A549 (cell line): ENCODE measurements around the gene DIP2C. TPM values are rescaled to one million over a fixed set of nuclear protein-coding genes. Genes with fewer than 3 reads are reported as not detected.

ENCODE experiments used
- ATAC-seq, 2 experiments: fragments of 200-7000 bp in 1 of 2; fragments of >200 bp in 1 of 2; cut with Nextera tagmentation in 1 of 2; cut with Tn5 transposase in 1 of 2; 3 replicates each; pipeline versions ENCODE4 v1.8.0 to v1.9.1; 2018 to 2020; ENCODE audit warnings: mild to moderate bottlenecking in 1 of 2, moderate library complexity in 1 of 2
- CTCF ChIA-PET: fragments of 300-600 bp; sonication (Branson Sonifier 250); formaldehyde crosslinking; extraction: SDS; loops from one replicate; lab custom pipeline; 2021; ENCODE audit warnings: antibody characterized with exemption, inconsistent platforms; lab: Yijun Ruan, JAX
- POLR2A ChIA-PET: fragments of 350-600 bp; formaldehyde crosslinking; extraction: SDS; loops from one replicate; lab custom pipeline; 2021; ENCODE audit warnings: antibody characterized with exemption, inconsistent platforms; lab: Yijun Ruan, JAX
- DNase-seq, 2 experiments: peaks; one replicate each; pipeline versions ENCODE4 v3.0.0 to v3.0.0-alpha.2; 2011 to 2016; ENCODE audit warnings: low read depth in 1 of 2, low spot score in 1 of 2
- FAIRE-seq: peaks from 2 replicates; lab custom pipeline; 2011; peaks lifted over from hg19 to GRCh38; lab: Jason Lieb, UNC
- H3K27ac ChIP-seq, 2 experiments: fragments of >200 bp; sonication (Bioruptor Twin); formaldehyde crosslinking; 3 replicates each; pipeline ENCODE4 v1.5.1; 2016 to 2017
- H3K4me1 ChIP-seq: fragments of >200 bp; sonication (Bioruptor Twin); formaldehyde crosslinking; 3 replicates; pipeline ENCODE4 v1.6.1; 2016
- H3K4me2 ChIP-seq: fragments of >200 bp; sonication (Bioruptor Twin); formaldehyde crosslinking; 3 replicates; pipeline ENCODE4 v1.6.1; 2016
- H3K4me3 ChIP-seq: fragments of >200 bp; sonication (Bioruptor Twin); formaldehyde crosslinking; 3 replicates; pipeline ENCODE4 v1.5.1; 2016
- H3K9me3 ChIP-seq: fragments of >200 bp; sonication (Bioruptor Twin); formaldehyde crosslinking; 3 replicates; pipeline ENCODE4 v1.6.1; 2016
- BHLHE40 ChIP-seq: IDR thresholded peaks from 2 replicates; pipeline ENCODE4 v1.6.1; 2012; ENCODE audit warnings: low read depth, low read length, inconsistent platforms
- CBX8 ChIP-seq: fragments of 200-600 bp; sonication (generic); IDR thresholded peaks from 2 replicates; pipeline ENCODE4 v1.6.1; 2016
- CEBPB ChIP-seq, 2 experiments: fragments of >200 bp in 1 of 2; sonication (Bioruptor Twin) in 1 of 2; formaldehyde crosslinking in 1 of 2; IDR thresholded peaks; 2 replicates each; pipeline ENCODE4 v1.6.1; 2012 to 2016
- CHD2 ChIP-seq: fragments of 150-350 bp; IDR thresholded peaks from 2 replicates; pipeline ENCODE4 v1.6.1; 2014; ENCODE audit warnings: low read length; ENCODE audit not compliant: partially characterized antibody
- CHD4 ChIP-seq: fragments of 200-600 bp; sonication (generic); IDR thresholded peaks from 2 replicates; pipeline ENCODE4 v1.6.1; 2016; ENCODE audit warnings: antibody characterized with exemption, mild to moderate bottlenecking, borderline replicate concordance
- FOSL2 ChIP-seq, 2 experiments: fragments of 450-650 bp in 1 of 2; fragments of >200 bp in 1 of 2; sonication (Bioruptor Twin) in 1 of 2; formaldehyde crosslinking; IDR thresholded peaks; 2 replicates each; pipeline versions ENCODE4 v1.5.0 to v1.6.1; 2016 to 2020; ENCODE audit warnings: mild to moderate bottlenecking in 1 of 2, moderate library complexity in 1 of 2
- HDAC2 ChIP-seq: fragments of 200-600 bp; sonication (generic); IDR thresholded peaks from 2 replicates; pipeline ENCODE4 v1.6.1; 2016
- HOXB13 ChIP-seq: fragments of 250-450 bp; sonication (Bioruptor Pico); IDR thresholded peaks from 2 replicates; pipeline ENCODE4 v1.5.0; 2020; ENCODE audit warnings: low read depth, mild to moderate bottlenecking, moderate library complexity
- KDM5A ChIP-seq: fragments of 200-600 bp; sonication (generic); IDR thresholded peaks from 2 replicates; pipeline ENCODE4 v1.6.1; 2016; ENCODE audit warnings: antibody characterized with exemption, mild to moderate bottlenecking
- NR3C1 ChIP-seq: fragments of >200 bp; sonication (Bioruptor Twin); formaldehyde crosslinking; IDR thresholded peaks from 3 replicates; pipeline ENCODE4 v1.6.1; 2017
- PHF8 ChIP-seq: fragments of 200-600 bp; sonication (generic); IDR thresholded peaks from 2 replicates; pipeline ENCODE4 v1.6.1; 2016; ENCODE audit warnings: low read depth, mild to moderate bottlenecking, antibody characterized with exemption, moderate library complexity, borderline replicate concordance
- POLR2AphosphoS2 ChIP-seq: conservative IDR thresholded peaks from 2 replicates; pipeline ENCODE4 v1.6.1; 2012; ENCODE audit warnings: low read length, improper control_type of control experiment, inconsistent platforms
- RAD21 ChIP-seq, 2 experiments: fragments of >200 bp in 1 of 2; sonication (Bioruptor Twin) in 1 of 2; formaldehyde crosslinking in 1 of 2; IDR thresholded peaks in 1 of 2; conservative IDR thresholded peaks in 1 of 2; 2 replicates in 1 of 2; 3 replicates in 1 of 2; pipeline ENCODE4 v1.6.1; 2012 to 2018; ENCODE audit warnings: inconsistent platforms in 1 of 2
- RARB ChIP-seq: fragments of 250-450 bp; sonication (Bioruptor Pico); IDR thresholded peaks from 2 replicates; pipeline ENCODE4 v1.8.0; 2021; ENCODE audit warnings: mild to moderate bottlenecking, moderate library complexity
- RCOR1 ChIP-seq: fragments of 150-350 bp; IDR thresholded peaks from 2 replicates; pipeline ENCODE4 v1.6.1; 2014; ENCODE audit warnings: antibody characterized with exemption, low read length, low read depth
- ZC3H11A ChIP-seq: fragments of 450-650 bp; IDR thresholded peaks from 2 replicates; pipeline ENCODE4 v1.6.1; 2014; ENCODE audit warnings: antibody characterized with exemption, mild to moderate bottlenecking
- ZFP36 ChIP-seq: fragments of 450-650 bp; IDR thresholded peaks from 2 replicates; pipeline ENCODE4 v1.6.1; 2014; ENCODE audit warnings: borderline replicate concordance; ENCODE audit not compliant: partially characterized antibody
- ZSCAN20 ChIP-seq: fragments of 250-450 bp; sonication (Bioruptor Pico); IDR thresholded peaks from 2 replicates; pipeline ENCODE4 v1.8.0; 2022; ENCODE audit warnings: mild to moderate bottlenecking, moderate library complexity
- WGBS: methylation state at CpG from one replicate; pipeline ENCODE4 v1.1.6; 2017; ENCODE audit errors: missing lambda C conversion rate; 5-methylcytosine and 5-hydroxymethylcytosine counted together
- polyA plus RNA-seq, 4 experiments: library from polyadenylated mRNA; depleted of rRNA in 3 of 4; stranded (reverse); fragments of >200 nt; fragmentation: RNase III in 1 of 4; extraction: RNeasy Plus Mini Kit Qiagen cat#74134 plus additional on column Dnase treatment in 1 of 4; gene quantifications; 2 replicates in 3 of 4; 3 replicates in 1 of 4; pipeline ENCODE4 v1.2.3, GENCODE V29; 2011 to 2017
- TF ChIP-seq, protein P1 (sequence below): fragments of >200 bp; sonication (Bioruptor Twin); formaldehyde crosslinking; IDR thresholded peaks from 3 replicates; pipeline ENCODE4 v1.5.1; 2016
- TF ChIP-seq, protein P2 (sequence below): fragments of 250-450 bp; sonication (Bioruptor Pico); IDR thresholded peaks from 2 replicates; pipeline ENCODE4 v1.5.0; 2021; ENCODE audit warnings: mild to moderate bottlenecking, moderate library complexity, borderline replicate concordance
- TF ChIP-seq, protein P3 (sequence below): fragments of 250-450 bp; sonication (Bioruptor Pico); IDR thresholded peaks from 2 replicates; pipeline ENCODE4 v1.5.0; 2020; ENCODE audit warnings: low read depth, mild to moderate bottlenecking, moderate library complexity

DIP2C gene
- polyA plus RNA-seq, 2 of the 4 experiments (the other 2 are of a cell fraction): 3.7 to 5.0 TPM

DNA sequence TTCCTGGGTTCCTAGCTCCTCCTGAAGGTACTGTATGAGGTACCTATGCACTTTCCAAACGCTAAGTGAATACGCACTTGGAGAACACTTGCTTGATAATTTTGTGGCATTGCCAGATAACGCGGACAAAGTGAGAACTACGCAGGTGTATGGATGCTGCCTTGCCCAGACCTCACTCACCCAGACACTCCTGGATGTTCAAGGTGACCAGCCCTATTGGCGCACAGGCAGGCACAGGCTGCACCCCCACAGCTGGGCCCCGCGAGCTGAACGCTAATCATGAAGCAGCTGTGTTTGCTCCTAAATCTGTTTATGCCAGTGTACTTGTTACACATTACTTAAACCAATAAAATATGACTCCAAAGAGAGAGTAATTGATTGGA lies 27.3 kb downstream of the DIP2C start:
- H3K4me3 ChIP-seq: no peak overlapping the region
- DNase-seq (no peak), FAIRE-seq (no peak), ATAC-seq (no peak)
- WGBS: 98% methylated on average over 9 of the region's 9 CpGs
- no peak overlapping the region for H3K27ac ChIP-seq
- TF ChIP-seq ZC3H11A: no peak
- TF ChIP-seq RARB (CRISPR knock-in tag): no peak
- no peak for TF ChIP-seq HDAC2
- no peak for TF ChIP-seq CEBPB (IDR thresholded peaks at IDR 0.05)
- TF ChIP-seq NR3C1: no peak
- TF ChIP-seq POLR2AphosphoS2: no peak
- TF ChIP-seq RCOR1: no peak
- TF ChIP-seq, protein P1, sequence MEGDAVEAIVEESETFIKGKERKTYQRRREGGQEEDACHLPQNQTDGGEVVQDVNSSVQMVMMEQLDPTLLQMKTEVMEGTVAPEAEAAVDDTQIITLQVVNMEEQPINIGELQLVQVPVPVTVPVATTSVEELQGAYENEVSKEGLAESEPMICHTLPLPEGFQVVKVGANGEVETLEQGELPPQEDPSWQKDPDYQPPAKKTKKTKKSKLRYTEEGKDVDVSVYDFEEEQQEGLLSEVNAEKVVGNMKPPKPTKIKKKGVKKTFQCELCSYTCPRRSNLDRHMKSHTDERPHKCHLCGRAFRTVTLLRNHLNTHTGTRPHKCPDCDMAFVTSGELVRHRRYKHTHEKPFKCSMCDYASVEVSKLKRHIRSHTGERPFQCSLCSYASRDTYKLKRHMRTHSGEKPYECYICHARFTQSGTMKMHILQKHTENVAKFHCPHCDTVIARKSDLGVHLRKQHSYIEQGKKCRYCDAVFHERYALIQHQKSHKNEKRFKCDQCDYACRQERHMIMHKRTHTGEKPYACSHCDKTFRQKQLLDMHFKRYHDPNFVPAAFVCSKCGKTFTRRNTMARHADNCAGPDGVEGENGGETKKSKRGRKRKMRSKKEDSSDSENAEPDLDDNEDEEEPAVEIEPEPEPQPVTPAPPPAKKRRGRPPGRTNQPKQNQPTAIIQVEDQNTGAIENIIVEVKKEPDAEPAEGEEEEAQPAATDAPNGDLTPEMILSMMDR: no peak
- TF ChIP-seq, protein P2, sequence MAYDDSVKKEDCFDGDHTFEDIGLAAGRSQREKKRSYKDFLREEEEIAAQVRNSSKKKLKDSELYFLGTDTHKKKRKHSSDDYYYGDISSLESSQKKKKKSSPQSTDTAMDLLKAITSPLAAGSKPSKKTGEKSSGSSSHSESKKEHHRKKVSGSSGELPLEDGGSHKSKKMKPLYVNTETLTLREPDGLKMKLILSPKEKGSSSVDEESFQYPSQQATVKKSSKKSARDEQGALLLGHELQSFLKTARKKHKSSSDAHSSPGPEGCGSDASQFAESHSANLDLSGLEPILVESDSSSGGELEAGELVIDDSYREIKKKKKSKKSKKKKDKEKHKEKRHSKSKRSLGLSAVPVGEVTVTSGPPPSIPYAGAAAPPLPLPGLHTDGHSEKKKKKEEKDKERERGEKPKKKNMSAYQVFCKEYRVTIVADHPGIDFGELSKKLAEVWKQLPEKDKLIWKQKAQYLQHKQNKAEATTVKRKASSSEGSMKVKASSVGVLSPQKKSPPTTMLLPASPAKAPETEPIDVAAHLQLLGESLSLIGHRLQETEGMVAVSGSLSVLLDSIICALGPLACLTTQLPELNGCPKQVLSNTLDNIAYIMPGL: no peak
- TF ChIP-seq KDM5A: no peak
- TF ChIP-seq FOSL2 (IDR thresholded peaks at IDR 0.05): no peak
- TF ChIP-seq FOSL2 (CRISPR knock-in tag; IDR thresholded peaks at IDR 0.05): no peak
- no peak for TF ChIP-seq HOXB13
- TF ChIP-seq PHF8: no peak
- TF ChIP-seq CBX8: no peak
- H3K4me2 ChIP-seq: no peak overlapping the region
- ChIA-PET POLR2A (no interaction called here), CTCF (no interaction called here)
- H3K4me1 ChIP-seq: no peaks in the 10 kb centered on the region
- no peaks in the 10 kb centered on the region for H3K9me3 ChIP-seq

DNA sequence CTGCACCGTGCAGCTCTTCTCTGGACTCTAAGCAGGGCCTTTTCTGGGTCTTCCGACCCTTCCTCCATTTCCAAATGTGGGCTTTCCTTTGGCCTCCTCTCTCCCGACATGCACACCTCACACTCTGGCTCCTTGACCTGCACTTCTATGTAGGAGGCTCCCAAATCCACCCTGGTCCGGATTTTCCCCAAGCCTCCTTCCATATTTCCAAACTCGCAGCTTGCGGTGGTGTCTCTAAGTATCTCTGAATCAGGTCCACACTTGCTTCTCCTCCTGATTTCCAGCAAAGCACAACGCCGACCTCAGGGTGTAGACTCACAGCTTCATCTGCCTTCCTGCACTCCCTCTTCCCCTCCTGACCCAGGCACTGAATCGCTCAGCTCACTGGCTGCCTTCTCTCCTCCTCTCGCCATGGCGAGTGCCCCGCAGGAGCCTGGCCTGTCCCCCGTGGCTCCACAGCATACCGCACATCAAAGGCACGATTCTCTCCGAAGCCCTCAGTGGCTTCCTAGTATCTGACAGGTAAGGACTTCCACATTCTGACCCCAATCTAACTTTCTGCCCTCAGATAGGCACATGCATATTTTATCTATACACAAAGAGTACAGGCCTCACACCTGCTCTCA lies 27.8 kb downstream of the DIP2C start:
- FAIRE-seq (no peak), ATAC-seq (no peak), DNase-seq (no peak)
- H3K4me3 ChIP-seq: no peak overlapping the region
- no peak for TF ChIP-seq CHD4
- TF ChIP-seq BHLHE40: no peak
- TF ChIP-seq ZFP36: no peak
- TF ChIP-seq, protein P3, sequence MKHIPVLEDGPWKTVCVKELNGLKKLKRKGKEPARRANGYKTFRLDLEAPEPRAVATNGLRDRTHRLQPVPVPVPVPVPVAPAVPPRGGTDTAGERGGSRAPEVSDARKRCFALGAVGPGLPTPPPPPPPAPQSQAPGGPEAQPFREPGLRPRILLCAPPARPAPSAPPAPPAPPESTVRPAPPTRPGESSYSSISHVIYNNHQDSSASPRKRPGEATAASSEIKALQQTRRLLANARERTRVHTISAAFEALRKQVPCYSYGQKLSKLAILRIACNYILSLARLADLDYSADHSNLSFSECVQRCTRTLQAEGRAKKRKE (CRISPR knock-in tag): no peak
- no peak for TF ChIP-seq RARB (CRISPR knock-in tag)
- no peak for TF ChIP-seq ZSCAN20 (CRISPR knock-in tag)
- TF ChIP-seq RAD21 (conservative IDR thresholded peaks at IDR 0.05 in 1 of 2, IDR thresholded peaks at IDR 0.05 in 1 of 2): no peak
- no peak for TF ChIP-seq CBX8
- TF ChIP-seq CHD2: no peak
- H3K4me1 ChIP-seq: no peaks in the 10 kb centered on the region
- WGBS: 93% methylated on average over 16 of the region's 16 CpGs
- CTCF ChIA-PET: interaction anchor here (1.6 kb wide), 1 partner anchor 11 kb away, joined by 3 read pairs; no protein-coding TSS in a partner anchor
- H3K9me3 ChIP-seq: no peaks in the 10 kb centered on the region
- H3K27ac ChIP-seq: no peak overlapping the region
- H3K4me2 ChIP-seq: no peak overlapping the region
- POLR2A ChIA-PET: no interaction called here
